Left ventricle myocardium inferior (tissue), 1 donor: ENCODE data around the gene COA5. TPM values are rescaled to one million over a fixed set of nuclear protein-coding genes. Genes with fewer than 3 reads are reported as not detected.

Experiments
- DNase-seq: peaks from one replicate; pipeline ENCODE4 v3.0.0-alpha.2; 2020
- H3K27ac ChIP-seq: fragments of 200-600 bp; replicated peaks from 2 replicates; pipeline ENCODE4 v1.8.0; 2021
- H3K27me3 ChIP-seq: fragments of 200-600 bp; 2 replicates; pipeline ENCODE4 v1.8.0; 2021; ENCODE audit warnings: low read depth
- H3K36me3 ChIP-seq: fragments of 200-600 bp; 2 replicates; pipeline ENCODE4 v1.8.0; 2021
- H3K4me1 ChIP-seq: fragments of 200-600 bp; 2 replicates; pipeline ENCODE4 v1.8.0; 2021
- H3K4me3 ChIP-seq: fragments of 200-600 bp; 2 replicates; pipeline ENCODE4 v1.8.0; 2021; ENCODE audit warnings: mild to moderate bottlenecking, moderate library complexity
- H3K9me3 ChIP-seq: fragments of 200-600 bp; replicated peaks from 2 replicates; pipeline ENCODE4 v1.8.0; 2021
- intact Hi-C: fragments of 100-400 bp; cut with micrococcal nuclease; formaldehyde crosslinking; loops from one replicate; pipeline ENCODE4 v1.11.0; 2022
- total RNA-seq: library from RNA; stranded (reverse); fragmentation: NEBNext Ultra II Directional; extraction: Animal tissue kit (Norgen Biotek cat#: 25700); gene quantifications from one replicate; pipeline ENCODE4 v1.2.1, GENCODE V29; 2021
- TF ChIP-seq, protein P1 (sequence below): fragments of 200-600 bp; IDR thresholded peaks from 2 replicates; pipeline ENCODE4 v1.8.0; 2021; ENCODE audit warnings: antibody characterized with exemption, mild to moderate bottlenecking, borderline replicate concordance
- donor health status: DM: no; HTN: yes; CAD: no; lungs with severe emphysema.

Gene COA5
- total RNA-seq, 1 donor from 2014 or later: 33.3 TPM

DNA sequence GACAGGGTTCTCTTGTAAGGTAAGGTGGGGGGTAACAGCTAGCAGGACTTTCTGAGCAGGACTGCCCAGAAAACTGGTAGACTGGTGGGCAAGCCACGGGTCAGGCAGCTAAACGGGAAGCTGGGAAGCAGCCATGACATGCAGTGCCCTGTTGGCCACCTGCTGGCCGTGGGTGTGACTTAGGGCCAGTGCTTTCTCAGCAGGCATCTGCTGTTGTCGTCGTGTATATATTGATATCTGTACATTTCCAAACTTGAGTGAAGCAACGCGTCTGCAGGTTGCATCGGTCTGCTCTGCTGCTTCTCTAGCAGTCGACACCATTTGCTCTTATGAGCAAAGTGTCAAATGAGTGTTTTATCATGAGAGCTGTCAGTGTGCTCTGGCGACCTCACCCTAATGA lies 31.0 kb downstream of the COA5 start:
- peaks cover 75% of the 10 kb centered on the region for H3K36me3 ChIP-seq
- H3K4me1 ChIP-seq: peaks cover 20% of the 10 kb centered on the region
- H3K27ac ChIP-seq: no peak overlapping the region
- TF ChIP-seq, protein P1, sequence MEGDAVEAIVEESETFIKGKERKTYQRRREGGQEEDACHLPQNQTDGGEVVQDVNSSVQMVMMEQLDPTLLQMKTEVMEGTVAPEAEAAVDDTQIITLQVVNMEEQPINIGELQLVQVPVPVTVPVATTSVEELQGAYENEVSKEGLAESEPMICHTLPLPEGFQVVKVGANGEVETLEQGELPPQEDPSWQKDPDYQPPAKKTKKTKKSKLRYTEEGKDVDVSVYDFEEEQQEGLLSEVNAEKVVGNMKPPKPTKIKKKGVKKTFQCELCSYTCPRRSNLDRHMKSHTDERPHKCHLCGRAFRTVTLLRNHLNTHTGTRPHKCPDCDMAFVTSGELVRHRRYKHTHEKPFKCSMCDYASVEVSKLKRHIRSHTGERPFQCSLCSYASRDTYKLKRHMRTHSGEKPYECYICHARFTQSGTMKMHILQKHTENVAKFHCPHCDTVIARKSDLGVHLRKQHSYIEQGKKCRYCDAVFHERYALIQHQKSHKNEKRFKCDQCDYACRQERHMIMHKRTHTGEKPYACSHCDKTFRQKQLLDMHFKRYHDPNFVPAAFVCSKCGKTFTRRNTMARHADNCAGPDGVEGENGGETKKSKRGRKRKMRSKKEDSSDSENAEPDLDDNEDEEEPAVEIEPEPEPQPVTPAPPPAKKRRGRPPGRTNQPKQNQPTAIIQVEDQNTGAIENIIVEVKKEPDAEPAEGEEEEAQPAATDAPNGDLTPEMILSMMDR: peak; percentile 58
- H3K4me3 ChIP-seq: no peak overlapping the region
- no peaks in the 10 kb centered on the region for H3K9me3 ChIP-seq
- no peak for DNase-seq
- H3K27me3 ChIP-seq: no peaks in the 10 kb centered on the region
- intact Hi-C loops: no loop called here

DNA sequence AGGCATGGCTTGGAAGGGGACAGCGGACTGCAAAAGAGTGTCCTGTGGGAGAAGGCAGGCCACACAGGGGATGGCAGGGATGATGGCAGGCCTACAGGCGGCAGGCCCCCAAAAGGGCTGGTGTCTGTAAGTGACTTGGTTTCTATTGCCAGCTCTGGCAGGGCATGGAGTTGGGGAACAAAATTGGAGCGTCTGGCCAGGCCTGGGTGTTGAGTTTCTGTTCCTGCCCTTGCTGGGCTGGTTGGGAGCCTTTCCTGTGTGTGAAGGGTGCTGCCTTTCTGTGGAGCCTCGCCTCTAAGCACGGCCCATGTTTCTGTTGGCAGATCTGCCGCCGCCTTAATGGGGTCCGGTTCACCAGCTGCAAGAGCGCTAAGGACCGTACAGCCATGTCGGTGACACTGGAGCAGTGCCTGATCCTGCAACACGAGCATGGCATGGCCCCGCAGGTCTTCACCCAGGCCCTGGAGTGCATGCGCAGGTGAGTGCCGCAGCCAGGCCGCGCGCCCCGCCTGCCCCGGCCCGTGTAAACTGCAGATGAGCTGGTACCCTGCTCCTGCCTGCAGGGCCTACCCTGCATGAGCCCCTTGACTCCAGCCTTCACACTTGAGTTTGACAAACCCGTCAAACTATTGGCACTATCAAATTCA lies 31.5 kb downstream of the COA5 start:
- H3K4me1 ChIP-seq: peaks cover 20% of the 10 kb centered on the region
- no peaks in the 10 kb centered on the region for H3K9me3 ChIP-seq
- no peak overlapping the region for H3K27ac ChIP-seq
- DNase-seq: no peak
- no peak overlapping the region for H3K4me3 ChIP-seq
- TF ChIP-seq, protein P1: no peak
- intact Hi-C loops: no loop called here
- peaks cover 77% of the 10 kb centered on the region for H3K36me3 ChIP-seq
- no peaks in the 10 kb centered on the region for H3K27me3 ChIP-seq

DNA sequence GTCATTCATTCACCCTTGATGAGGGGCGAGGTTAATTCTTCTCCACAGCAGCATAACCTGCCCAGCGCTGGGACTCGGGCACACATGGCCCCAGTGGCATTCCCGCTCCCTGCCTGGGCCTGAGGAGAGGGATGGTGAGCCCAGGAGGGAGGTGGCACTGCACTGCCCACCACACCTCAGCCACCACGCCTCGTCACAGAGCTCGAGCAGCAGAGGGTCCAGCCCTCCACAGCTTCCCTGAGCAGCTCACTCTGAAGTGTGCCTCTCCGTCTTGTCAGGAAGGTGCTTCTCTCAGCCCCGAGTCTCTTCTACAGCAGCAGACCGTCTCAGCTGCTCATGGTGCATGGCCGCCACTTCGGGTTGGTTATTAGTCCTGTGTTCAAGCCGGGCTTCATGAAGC lies 34.9 kb downstream of the COA5 start:
- H3K4me1 ChIP-seq: peaks cover 9% of the 10 kb centered on the region
- H3K36me3 ChIP-seq: peaks cover 86% of the 10 kb centered on the region
- H3K27ac ChIP-seq: no peak overlapping the region
- no peaks in the 10 kb centered on the region for H3K9me3 ChIP-seq
- intact Hi-C loops: no loop called here
- DNase-seq: no peak
- TF ChIP-seq, protein P1: no peak
- no peaks in the 10 kb centered on the region for H3K27me3 ChIP-seq
- no peak overlapping the region for H3K4me3 ChIP-seq

- Histone ChIP-seq H3K27ac (no peak overlapping the region), H3K36me3 (peaks cover 85% of the 10 kb centered on the region), H3K27me3 (no peaks in the 10 kb centered on the region), H3K4me1 (peaks cover 8% of the 10 kb centered on the region), H3K9me3 (no peaks in the 10 kb centered on the region), H3K4me3 (no peak overlapping the region)
- intact Hi-C loops: no loop called here
- TF ChIP-seq, protein P1: no peak
- DNase-seq: no peak
Observed at GRCh38 chr2:98572676-98573075, 35.6 kb downstream of the COA5 start.

GRCh38 chr2:98572211-98572610 lies 36.1 kb downstream of the COA5 start:
- Histone ChIP-seq H3K27ac (no peak overlapping the region), H3K4me3 (no peak overlapping the region), H3K27me3 (no peaks in the 10 kb centered on the region), H3K36me3 (peaks cover 84% of the 10 kb centered on the region), H3K9me3 (no peaks in the 10 kb centered on the region), H3K4me1 (peaks cover 3% of the 10 kb centered on the region)
- TF ChIP-seq, protein P1: no peak
- DNase-seq: no peak
- intact Hi-C loops: no loop called here

DNA sequence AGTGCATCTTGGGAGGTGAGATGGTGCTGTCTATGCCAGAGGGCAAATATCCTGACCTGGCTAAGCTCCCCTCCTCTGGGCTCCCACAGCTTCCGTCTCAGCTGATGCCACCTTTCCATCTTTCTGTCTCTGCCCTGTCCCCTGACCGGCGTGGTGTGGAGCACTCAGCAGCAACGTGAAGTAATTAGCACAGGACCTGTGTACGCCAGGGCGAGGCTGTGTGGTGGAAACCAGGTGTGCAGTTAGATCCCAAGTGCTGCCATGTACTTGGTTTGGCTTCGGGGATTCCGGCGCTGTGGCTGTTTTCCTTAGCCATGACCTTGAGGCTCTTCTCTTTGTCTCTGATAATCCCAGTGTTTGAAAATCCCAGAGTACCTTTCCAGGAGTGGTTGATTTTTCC lies 36.5 kb downstream of the COA5 start:
- peaks cover 80% of the 10 kb centered on the region for H3K36me3 ChIP-seq
- intact Hi-C loops: no loop called here
- H3K4me1 ChIP-seq: no peaks in the 10 kb centered on the region
- no peaks in the 10 kb centered on the region for H3K9me3 ChIP-seq
- TF ChIP-seq, protein P1: no peak
- no peak overlapping the region for H3K4me3 ChIP-seq
- H3K27me3 ChIP-seq: no peaks in the 10 kb centered on the region
- no peak overlapping the region for H3K27ac ChIP-seq
- no peak for DNase-seq
